Measurements from ENCODE around the gene HSFX3. TPM values are rescaled to one million over a fixed set of nuclear protein-coding genes. Genes with fewer than 3 reads are reported as not detected.
"Not testable (repeated sequence)": the region's sequence is repeated elsewhere in the genome, so short reads cannot be mapped to it uniquely, and the experiment has no call there.

HSFX3 gene
- polyA plus RNA-seq, 5 donors: 0.19 TPM; not detected in 4

DNA sequence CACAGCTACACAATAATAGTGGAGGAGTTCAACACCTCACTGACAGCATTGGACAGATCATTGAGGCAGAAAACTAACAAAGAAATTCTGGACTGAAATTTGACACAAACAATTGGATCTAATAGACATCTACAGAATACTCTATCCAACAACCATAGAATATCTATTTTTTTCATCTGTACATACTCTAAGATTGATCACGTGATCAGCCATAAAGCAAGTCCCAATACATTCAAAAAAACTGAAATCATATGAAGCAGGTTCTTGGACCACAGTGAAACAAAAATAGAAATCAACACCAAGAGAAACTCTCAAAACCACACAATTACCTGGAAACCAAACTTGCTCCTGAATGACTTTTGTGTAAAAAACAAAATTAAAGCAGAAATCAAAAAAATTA lies 32.4 kb downstream of the HSFX3 start:
- DNase-seq: no peak

DNA sequence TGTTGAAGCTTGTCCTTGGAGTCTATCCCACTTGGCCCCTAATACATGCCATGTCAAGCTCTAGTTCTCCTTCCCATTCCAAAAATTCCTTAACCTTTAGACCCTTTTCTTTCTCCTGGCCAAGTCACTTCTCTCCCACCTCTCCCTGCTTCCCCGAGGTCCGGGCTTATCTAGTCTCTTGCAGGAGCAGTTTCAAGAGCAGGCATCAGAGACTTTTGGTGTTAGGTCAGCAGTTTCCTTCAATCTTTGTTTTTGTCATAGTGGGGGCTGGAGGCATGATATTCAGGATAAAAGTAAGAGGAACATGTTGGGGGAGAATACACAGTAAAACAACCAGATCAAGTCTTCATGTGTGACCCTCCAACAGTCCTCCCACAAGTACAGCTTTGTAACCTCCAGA lies 33.1 kb downstream of the HSFX3 start:
- DNase-seq: no peak

DNA sequence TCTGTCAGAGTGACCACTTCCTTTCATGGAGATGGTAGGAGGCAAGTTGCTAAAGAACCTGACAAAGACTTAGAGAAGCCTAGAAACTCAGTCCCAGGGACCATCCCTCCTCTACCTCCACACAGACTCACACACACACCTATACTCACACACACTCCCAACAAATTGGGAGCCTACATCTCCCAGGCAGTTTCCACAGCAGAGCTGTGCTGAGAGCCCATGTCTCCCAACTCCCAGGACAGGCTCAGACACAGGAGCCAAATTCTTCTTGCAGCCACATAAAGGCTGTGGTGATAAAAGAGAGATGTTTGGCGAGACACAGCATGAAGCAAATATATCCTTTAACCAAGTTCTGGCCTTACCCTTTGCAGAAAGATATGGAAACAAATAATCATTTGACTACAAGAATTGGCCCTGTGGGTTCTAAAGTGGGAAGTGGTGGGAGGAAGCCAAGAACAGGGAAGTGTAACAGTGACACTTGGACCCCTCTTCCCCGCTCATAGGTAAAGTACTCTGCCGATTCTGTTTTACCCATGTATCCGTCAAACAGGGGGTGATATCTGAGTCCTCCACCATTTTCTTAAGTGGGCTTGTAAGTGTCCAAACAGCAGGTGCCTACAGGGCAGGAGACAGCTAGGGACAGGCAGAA lies 33.6 kb downstream of the HSFX3 start:
- no peak for DNase-seq

DNA sequence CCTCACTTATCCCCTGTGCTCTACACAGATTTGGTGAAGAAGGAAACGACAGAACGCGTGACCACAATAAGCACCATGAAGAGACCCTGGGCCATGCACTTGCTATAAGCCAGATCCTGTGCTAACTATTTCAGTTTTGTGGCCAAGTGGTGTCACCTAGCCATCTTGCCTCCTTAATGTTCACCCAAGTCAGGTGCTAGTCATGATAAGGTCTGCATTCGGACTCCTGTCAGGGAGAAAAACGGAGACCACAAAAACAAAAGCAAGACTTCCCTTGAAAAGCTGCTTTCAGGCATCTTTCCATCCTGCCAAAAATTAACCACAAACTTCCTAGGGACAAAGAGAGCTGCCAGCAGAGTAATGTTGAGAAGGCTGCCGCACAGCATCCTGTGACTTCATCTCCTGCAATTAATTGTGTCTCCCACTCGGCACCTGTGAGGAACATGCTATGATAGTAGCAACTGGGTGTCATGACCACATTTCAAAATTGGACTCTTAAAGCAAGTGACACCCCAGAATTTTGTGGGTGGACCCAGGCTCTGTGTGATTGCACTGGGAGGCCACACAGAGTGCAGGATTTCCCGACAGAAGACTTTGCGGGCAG lies 35.8 kb downstream of the HSFX3 start:
- no peak for DNase-seq

DNA sequence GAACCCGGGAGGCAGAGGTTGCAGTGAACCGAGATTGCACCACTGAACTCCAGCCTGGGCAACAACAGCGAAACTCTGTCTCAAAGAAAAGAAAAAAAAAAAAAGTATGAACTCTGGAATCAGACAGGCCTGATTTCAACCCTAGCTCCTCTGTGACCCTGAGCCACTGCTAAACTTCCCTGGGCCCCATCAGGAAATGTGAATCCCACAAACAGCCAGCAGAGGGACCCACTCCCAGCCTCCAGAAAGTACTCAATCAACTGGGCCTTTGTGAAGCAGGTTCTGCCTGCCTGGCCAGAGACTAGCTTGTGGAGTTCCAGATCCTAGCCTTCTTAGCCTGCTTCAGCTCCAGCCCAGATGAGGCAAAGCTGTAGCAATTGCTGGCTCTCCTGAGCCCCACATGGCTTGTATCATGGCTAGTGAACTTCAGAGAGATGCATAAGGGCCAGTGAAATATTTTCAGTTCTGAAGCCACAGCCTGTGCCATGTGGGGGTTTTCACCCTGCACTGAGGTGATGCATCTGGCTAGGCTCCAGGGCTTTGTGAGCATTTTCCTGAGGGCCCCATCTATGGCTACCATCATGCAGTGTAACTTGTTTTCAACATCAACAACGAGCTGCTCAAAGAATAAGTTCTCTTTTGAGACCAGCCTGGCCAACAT lies 37.4 kb downstream of the HSFX3 start:
- peak in 1 of 2 donors; percentile 9 for DNase-seq

DNA sequence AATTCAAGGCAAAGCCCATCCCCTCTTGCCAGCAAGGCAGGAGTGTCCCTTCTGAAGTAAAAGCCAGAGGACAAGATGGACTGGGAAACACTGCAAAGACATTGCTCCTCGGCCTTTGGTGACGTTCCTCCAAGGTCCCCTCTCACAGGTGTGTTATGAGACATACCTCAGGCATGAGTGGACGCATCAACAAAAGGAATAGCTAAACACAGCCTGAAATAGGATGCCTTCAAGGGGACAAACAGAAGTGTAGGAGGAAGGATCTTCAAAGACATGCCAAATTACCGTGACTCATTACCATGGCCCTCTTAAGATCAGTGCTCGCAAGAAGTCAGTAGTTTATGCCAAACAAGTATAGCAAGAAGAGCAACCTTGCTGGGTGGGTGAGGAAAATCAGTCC lies 38.6 kb downstream of the HSFX3 start:
- DNase-seq: no peak

DNA sequence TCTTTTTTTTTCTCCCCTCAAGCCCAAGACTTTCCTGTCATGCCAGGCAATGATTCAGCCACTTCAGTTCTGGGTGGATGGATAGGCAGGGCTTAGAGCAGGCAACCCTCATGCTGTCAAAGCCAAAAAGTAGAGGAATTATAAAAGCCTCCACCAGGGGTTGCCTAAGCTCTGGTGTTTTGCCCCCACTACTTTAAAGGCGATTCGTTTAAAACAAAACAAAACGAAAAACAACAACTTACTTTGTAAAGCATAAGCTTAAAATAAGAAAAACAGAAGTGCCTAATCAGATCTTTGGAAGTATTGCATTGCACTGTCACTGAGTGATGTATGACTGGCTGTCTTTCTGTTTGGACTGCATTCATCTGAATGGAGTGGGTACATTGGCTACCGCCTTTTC lies 39.3 kb downstream of the HSFX3 start:
- no peak for DNase-seq

DNA sequence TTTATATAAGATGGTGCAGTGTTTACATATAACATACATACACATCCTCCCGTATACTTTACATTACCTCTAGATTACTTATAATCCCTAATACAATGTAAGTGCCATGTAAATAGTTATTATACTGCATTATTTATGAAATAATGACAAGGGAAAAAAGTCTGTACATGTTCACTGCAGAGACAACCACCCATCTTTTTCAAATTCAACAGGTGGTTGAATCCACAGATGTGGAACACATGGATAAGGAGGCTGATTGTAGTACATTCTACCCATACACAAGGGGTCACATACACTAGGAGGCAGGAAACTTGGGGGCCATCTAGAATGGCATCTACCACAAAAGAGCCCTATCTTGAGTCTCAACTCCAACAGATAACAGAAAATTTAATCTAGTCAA lies 41.3 kb downstream of the HSFX3 start:
- no peak for DNase-seq

DNA sequence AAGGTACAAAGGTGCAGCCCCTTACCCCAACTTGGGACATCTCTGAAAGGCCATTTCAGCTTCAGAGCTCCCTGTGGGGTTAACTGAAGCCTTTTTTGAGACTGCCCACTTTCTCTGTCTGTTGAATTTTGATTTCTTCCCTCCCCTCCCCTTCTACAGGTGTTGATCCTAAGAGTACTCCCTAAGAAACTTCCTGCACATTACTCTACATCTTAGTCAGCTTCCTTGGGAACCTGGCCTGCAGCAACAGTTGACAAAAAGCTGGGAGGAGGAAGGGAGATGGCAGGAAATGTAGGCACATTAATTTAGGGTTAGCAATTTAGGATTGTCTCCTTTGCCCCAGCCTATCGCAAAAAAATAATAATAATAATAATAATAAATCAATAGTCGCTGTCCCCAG lies 43.4 kb downstream of the HSFX3 start:
- no peak for DNase-seq

DNA sequence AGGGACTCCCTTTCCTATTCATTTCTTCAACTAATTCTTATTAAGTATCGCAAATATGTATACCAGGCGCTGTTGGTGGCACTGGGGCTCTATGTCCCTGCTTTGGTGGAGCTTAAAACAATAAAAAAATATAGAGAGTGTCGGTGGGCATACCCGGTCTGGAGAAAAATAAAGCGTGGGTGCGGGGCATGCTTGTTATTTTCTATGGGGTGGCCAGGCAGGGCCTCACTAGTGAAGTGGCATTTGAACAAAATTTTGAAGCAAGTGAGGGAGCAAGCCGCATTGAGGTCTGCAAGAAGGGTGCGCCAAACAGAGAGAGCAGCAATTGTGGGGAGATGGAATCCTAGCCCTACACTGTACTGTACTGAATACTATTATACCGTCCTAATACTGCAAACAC lies 44.1 kb downstream of the HSFX3 start:
- DNase-seq: no peak

DNA sequence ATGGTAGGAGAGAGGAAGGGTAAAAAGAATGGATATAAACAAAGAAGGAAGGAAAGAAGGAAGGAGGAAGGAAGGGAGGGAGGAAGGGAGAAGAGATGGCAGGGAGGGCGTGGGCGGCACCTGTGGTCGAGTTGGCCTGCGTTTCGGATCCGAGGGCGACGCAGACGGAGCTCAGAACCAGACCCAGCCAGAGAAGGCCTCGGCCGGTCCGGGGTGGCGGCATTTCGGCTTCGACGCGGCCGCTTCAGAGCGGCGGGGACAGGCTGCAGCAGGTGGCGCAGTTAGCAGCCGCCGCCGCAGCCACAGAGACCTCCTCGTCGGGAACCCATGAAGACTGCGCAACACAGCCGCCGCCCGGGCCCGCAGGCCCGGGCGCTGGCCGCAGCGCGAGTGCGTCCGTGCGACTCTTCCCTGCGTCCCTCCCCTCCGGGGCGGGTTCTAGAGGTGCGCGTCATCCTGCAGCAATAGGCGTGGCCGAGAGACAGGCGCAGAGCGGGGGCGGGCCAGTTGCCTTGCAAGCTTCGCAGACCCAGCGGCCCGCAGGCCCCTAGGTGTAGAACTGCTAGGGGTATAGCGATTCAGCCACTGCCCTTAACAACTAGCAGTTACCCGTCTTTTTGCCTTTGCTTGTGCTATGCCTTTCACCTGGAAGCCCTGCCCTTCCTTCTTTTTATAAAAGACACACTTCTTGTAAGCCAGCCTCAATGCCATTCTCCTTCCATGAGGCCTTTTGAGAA lies 44.6 kb downstream of the HSFX3 start, which contains the start of gene IDS:
IDS (minus strand) TSS at position 392 of the 737 bp plus-strand sequence; CDS start at position 223, 169 bp downstream.
- peak; percentile 78 to 80 for DNase-seq

DNA sequence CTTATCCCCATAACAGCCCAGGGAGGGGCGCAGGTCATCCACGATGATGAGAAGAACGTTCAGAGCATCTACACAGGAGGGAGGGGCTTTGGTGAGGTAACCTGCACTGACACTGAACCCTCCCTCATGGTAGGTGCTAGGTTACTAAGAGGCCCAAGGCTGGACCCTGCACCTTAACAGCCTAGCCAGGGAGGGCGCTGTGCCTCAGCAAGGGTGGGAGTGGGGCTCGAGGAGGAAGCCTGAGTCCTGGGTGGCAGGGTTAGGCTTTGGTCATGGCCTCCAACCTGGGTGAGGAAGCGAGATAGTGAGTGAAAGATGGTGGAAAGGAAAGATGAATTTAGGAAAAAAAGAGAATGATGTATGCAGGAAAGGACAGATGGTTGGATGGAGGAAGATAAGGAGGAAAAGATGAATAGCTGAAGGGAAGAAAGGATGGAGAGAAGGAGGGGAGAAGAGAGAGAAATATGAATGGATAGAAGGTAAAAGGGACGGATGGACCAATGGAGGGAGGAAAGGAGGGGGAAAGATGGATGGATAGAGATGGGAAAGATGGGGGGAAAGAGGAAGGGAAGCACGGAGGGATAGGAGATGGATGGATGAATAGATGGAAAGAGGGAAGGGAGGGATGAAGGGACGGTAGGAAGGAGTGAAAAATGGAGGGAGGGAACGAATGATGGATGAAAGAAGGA lies 45.4 kb downstream of the HSFX3 start:
- no peak for DNase-seq

DNA sequence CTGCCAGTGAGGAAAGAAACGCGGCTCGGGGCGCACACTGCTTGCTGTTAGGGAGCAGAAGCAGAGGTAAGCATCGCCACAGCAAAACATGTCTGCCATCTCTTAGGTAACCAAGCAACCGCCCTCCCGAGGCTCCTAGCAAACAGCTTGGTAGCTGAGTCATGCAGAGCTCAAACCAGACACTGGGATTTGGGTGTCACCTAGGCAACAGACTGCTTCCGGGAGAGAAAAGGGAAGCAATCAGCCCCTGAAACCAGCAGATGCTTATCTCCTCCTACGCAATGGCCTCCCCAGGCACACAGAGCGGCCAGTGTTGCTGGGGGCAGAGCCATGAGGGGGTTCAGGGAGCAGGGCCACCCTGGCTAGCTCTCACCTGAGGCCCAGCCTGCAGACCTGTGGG lies 46.3 kb downstream of the HSFX3 start:
- DNase-seq: not testable (repeated sequence)

DNA sequence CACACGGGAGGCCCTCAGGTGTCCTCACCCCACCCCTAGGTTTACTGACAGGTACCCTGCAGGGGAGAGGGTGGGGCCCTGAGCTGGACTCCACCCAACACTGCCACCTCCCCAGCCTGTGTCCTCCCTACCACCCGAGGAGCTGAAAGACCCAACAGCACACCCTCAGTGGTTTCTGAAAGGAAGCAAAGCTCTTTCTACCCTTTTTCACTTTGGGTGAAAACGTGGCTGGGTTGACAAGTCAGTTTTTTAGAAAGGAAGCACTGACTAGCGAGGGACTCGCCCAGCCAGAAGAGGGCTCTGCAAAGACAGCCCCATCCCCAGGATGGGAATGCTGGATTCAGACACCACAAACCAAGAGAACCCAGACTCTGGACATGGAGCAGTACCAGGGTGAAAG lies 46.8 kb downstream of the HSFX3 start:
- DNase-seq: not testable (repeated sequence)

DNA sequence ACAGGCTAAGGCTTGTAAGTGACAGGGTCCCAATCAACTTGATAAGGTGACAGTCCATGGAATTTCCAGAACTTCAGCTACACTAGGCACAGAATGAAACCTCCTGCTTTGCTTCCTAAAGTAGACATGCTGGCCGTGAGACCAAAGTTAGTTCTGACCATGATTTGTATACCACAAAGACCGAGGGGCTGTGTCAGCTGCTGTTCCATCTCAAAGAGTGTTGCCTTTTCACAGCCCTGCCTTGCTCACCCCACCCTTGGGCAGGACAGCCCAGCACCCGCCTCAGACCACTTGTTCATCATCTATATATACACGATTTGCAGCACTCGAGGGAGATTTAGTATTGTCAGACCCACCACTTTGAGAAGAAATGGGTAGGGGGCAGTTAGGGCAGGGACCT lies 50.0 kb downstream of the HSFX3 start:
- no peak for DNase-seq

DNA sequence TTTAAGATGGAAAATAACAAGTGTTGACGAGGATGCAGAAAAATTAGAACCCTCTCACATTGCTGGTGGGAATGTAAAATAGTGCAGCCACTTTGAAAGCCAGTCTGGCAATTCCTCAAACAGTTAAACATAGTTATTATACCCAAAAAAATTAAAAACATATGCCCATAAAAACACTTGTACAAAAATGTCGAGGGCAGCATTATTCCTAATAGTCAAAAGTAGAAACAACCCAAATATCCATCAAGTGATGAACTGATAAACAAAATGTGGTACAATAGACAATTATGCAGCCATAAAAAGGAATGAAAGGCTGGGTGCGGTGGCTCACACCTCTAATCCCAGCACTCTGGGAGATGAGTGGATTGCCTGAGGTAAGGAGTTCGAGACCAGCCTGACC lies 51.0 kb downstream of the HSFX3 start:
- DNase-seq: no peak

Other genes starting within 250 kb of the HSFX3 start
- gene IDS, start 44.6 kb downstream of the HSFX3 start, polyA plus RNA-seq (ENCODE audit: insufficient read depth in 1 of 5, insufficient read length in 5 of 5, low replicate concordance in 1 of 5): 10 to 100 TPM; 29.6 to 42.9 (median 37.4) TPM
- 10 to 100 TPM; 15.5 to 21.5 (median 17.8) TPM for gene EOLA1, start 8.9 kb downstream of the HSFX3 start, polyA plus RNA-seq (ENCODE audit: insufficient read depth in 1 of 5, insufficient read length in 5 of 5, low replicate concordance in 1 of 5)
- gene MAGEA9B, start 37.5 kb upstream of the HSFX3 start, polyA plus RNA-seq (ENCODE audit: insufficient read depth in 1 of 5, insufficient read length in 5 of 5, low replicate concordance in 1 of 5): not detected
- gene HSFX2, start 45.4 kb upstream of the HSFX3 start, polyA plus RNA-seq (ENCODE audit: insufficient read depth in 1 of 5, insufficient read length in 5 of 5, low replicate concordance in 1 of 5): 1 to 10 TPM in 1 of 5 donors, under 1 TPM in 1, not detected in 3; 0.80 to 1.1 TPM
- gene TMEM185A, start 81.9 kb upstream of the HSFX3 start, polyA plus RNA-seq (ENCODE audit: insufficient read depth in 1 of 5, insufficient read length in 5 of 5, low replicate concordance in 1 of 5): 10 to 100 TPM; 31.9 to 48.3 (median 39.9) TPM
- gene MAGEA11, start 162.1 kb upstream of the HSFX3 start, polyA plus RNA-seq (ENCODE audit: insufficient read depth in 1 of 5, insufficient read length in 5 of 5, low replicate concordance in 1 of 5): not detected
- 1 to 10 TPM; 1.4 to 3.6 (median 2.5) TPM for gene HSFX1, start 224.1 kb upstream of the HSFX3 start, polyA plus RNA-seq (ENCODE audit: insufficient read depth in 1 of 5, insufficient read length in 5 of 5, low replicate concordance in 1 of 5)
- not detected for gene MAGEA9, start 232.0 kb upstream of the HSFX3 start, polyA plus RNA-seq (ENCODE audit: insufficient read depth in 1 of 5, insufficient read length in 5 of 5, low replicate concordance in 1 of 5)

All from right lung (tissue), 5 donors.